HG03378 (cell line): ENCODE results near the gene PDIA4.
"Not testable (repeated sequence)": the region's sequence is repeated elsewhere in the genome, so short reads cannot be mapped to it uniquely, and the experiment has no call there.

Source experiments
- ATAC-seq: cut with Tn5 transposase; IDR thresholded peaks from one replicate; pipeline ENCODE4 v1.9.1; 2021; ENCODE audit warnings: mild to moderate bottlenecking, moderate library complexity; ENCODE audit not compliant: unreplicated experiment

The PDIA4 gene

DNA sequence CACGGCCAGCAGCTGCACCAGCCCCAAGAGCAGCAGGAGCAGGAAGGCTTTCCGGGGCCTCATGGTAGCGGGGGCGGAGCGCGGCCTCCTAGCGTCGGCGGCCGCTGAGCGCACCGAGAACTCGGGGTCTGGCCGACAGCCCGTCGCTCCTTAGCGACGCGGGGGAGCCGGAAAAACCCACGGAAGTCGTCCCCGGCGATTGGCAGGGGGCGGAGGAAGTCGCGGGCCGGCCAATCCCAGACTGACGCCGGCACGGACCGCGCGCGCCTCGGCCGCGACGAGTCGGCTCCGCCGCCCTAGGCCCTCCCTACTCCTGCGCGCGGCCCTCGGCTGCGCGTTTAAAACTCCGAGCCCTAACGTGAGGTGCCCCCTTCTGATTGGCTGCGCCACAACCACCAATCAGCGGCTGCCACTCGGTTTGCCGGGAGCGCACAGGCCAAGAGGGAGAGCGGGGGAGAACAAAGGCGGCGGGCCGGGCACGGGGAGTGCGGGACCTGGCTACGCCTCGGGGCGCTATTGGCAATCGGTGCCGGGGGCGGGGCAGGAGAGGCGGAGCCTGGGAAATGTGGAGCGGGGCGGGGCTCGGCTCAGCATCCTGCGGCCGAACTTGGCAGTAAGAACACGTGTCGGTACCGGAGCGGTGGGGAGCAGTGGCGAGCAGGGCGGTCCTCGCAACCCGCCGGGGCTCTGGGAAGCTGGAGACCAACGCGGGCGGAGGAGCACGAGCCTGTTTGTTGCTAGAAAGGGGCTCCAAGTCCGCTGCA is at the start of gene PDIA4:
Gene PDIA4 (minus strand): TSS at position 160 of the 764 bp plus-strand sequence. CDS start 97 bp downstream, at position 63.
- ATAC-seq, result peak; percentile 96

GRCh38 chr7:149077594-149077993 is 49.3 kb upstream of the PDIA4 start:
- ATAC-seq, result no peak

DNA sequence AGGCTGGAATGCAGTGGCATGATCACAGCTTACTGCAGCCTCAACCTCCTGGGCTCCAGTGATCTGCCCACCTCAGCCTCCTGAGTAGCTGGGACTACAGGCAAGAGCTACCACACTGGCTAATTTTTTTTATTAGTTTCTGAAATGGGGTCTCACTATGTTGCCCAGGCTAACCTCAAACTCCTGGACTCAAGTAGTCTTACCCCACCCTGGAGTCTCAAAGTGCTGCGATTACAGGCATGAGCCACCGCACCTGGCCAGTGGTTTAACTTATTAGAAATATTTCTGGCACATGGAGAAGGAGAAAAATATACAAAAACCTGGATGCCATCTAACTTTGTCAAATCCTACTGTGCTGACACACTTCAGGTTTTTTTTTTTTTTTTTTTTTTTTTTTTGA is 47.0 kb upstream of the PDIA4 start:
- ATAC-seq, result no peak

DNA sequence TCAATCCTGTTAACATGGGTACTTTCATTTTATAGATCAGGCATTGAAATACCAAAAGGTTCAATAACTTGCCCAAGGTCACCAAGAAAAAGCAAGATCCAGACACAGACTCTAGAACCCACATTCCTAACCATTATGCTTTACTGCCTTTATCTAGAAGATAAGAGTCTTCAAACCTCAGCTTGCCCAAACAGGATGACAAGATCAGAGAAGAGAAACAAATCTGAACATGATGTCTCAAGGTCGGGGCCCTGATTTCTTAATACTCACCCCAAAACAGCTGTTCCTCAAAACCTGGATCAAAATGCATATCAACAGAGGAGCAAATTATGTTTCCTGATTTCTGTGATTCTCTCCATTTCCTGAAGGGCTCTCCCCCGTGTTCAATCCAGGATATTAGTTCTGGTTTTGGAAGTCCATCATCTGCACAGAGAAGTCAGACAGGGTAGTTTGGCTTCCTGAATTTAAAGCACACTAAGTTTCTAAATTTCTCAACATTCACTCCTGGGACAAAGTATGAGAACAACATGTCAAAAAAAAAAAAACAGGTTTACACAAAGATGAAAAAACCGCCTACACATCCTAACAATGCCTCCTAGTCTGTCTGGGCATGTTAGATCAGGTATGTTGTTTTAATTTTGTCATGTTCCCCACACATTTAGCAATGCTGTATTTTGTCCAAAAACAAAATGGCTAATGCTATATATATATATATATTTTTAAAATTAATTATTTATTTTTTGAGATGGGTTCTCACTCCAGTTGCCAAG is 46.0 kb upstream of the PDIA4 start:
- ATAC-seq, result no peak

DNA sequence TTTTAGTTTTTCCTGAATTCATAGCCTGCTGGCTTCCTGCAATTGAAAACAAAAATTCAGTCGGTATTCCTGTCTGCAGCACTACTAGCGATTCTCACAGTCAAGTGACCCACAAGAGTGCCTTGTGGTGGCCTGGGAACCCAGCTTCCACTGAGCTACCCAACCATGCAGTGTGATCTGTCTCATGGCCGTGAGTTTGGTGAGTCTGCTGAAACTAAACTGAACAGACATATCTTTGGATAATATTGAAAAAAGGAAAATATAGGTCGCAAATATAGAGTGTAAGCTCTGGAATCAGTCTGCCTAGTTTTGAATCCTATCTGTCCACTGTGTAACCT is 44.1 kb upstream of the PDIA4 start:
- ATAC-seq, result no peak

DNA sequence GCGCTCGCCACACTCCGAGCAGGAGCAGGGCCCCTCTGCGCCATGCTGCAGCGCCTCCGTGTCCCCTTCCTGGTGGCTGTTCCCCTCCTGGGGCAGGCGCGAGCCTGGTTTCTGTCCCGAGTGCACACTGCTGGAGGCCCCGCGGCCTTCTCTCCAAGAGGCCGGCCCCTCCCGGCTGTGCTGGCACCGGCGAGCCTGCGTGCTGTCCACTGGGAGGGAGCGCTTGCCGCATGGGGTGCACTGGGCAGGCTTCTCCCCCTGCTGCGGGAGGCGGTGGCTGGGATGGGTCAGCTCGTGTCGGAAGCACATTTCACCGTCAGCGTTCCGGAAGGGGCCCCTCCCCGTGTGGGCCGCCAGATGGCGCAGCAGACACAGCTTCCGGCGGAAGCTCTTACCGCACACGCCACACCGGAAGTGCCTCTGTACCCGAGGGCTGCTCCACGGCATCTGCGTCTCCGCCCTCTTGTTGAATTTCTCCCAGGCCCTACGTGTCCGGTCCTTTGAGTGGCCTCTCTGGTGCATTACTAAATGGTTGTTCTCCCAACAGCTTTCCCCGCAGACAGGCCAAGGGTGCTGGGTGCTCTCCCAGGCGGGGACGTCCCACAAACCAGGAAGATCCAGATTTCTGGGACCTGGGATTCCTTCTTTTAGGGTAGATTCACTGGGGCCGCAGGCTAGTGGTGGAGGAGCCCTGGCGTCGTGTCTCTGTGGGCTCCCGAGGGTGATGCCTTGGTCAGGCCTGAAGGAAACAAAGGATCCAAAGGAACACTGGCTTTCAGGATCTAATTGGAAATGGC is 43.5 kb upstream of the PDIA4 start:
- ATAC-seq, result no peak

DNA sequence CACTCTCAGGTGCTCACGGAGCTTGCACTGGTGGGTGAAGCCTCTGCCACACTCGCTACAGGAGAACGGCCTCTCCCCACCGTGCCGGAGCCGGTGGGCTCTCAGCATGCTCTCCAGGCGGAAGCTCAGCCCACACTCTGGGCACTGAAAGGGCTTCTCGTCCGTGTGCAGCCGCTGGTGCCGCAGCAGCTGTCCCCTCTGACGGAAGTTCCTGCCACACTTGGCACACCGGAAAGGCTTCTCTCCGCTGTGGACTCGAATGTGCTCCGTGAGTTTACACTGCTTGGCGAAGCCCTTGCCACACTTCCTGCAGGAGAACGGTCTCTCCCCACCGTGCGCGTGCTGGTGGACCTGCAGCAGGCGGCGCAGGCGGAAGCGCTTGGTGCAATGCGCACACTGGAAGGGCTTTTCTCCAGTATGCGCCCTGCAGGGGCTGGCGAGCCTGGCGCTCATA is 42.9 kb upstream of the PDIA4 start:
- no peak for ATAC-seq

DNA sequence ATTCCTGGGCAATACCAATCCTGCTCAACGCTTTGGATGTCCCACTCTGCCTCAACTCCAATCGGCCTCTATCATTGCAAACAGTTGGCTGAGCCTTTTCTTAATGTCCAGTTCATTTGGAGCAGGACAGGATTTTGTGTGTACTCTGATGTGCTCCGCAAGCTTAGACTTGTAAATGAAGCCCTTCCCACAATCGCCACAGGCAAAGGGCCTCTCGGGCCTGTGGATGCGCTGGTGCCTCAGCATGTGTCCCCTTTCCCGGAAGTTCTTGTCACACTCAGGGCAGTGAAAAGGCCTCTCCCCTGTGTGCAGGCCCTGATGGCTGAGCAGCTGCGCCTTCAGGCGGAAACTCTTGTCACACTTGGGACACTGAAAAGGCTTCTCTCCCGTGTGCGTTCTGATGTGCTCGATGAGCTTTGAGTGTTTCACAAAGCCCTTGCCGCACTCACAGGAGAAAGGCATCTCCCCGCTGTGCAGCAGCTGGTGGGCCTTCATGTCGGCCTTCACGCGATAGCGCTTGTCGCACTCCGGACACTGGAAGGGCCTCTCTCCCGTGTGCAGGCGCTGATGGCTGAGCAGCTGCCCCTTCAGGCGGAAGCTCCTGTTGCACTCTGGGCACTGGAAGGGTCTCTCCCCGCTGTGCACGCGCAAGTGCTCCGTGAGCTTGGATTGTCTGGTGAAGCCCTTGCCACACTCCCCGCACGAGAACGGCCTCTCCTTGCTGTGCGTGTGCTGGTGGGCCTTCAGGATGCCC is 42.2 kb upstream of the PDIA4 start:
- ATAC-seq, result no peak

- no peak for ATAC-seq
Observed at GRCh38 chr7:149067869-149068268, 39.6 kb upstream of the PDIA4 start.

DNA sequence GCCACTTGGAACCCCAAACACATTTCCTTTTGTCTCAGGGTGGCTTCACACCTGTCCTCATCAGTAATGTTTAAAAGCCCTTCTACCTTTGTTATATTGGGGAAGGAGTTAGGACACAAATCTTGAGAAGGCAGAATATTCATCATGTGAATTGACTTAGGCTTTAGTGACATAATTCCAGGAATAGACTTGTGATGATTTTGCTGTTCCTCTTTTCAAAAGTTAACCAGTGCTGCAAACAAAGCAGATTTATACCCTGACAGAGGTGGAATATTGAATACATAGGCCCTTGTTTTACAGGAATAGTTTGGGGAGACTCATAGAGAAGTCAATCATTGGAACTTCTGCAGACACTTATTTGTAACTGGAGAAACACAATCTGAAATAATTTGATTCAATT is 35.2 kb upstream of the PDIA4 start:
- ATAC-seq, result no peak

DNA sequence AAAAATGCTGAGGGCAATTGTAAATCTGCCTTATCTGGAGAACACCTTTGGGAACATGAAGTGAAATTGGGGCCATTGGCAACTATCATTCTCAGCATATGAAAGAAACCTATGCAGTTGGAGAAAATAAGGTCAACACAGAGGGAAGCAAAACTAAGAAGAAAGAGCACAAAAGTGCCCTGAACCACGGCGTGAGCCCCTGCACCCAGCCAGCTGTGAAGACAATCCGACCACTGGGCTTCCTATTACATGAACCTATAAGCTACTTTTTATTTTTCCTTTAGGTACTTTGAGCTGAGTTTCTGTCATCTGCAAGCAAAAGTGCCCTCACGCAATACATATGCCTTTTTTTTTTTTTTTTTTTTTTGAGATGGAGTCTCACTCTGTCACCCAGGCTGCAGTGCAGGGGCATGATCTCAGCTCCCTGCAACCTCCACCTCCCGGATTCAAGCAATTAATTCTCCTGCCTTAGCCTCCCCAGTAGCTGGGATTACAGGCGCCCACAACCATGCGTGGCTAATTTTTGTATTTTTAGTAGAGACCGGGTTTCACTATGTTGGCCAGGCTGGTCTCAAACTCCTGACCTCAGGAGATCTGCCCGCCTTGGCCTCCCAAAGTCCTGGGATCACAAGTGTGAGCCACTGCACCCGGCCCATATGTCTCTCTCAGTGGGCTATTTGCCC is 34.1 kb upstream of the PDIA4 start:
- ATAC-seq, result not testable (repeated sequence)

- ATAC-seq, result no peak
Observed at GRCh38 chr7:149060156-149060555, 31.9 kb upstream of the PDIA4 start.

- no peak for ATAC-seq
Observed at GRCh38 chr7:149053885-149054284, 25.6 kb upstream of the PDIA4 start.

DNA sequence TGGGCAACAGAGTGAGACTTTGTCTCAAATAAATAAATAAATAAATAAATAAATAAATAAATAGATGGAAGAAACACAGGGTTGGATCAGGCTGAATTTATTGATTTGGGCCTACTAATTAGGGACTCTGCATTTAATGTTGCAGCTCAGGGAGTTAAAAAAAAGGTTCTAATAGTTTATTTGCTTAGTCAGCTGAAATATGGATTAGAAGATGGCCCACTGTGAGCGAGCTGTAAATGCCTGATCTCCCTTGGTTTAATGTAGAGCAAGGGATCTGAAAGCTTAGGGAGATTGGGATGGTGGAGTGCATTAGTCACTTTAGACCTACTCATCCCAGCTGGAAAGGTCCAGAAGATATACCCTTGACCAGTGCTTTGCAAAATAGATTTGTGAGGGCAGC is 25.1 kb upstream of the PDIA4 start:
- ATAC-seq, result no peak

- no peak for ATAC-seq
Observed at GRCh38 chr7:149050941-149051340, 22.6 kb upstream of the PDIA4 start.

GRCh38 chr7:149048805-149049204 is 20.5 kb upstream of the PDIA4 start:
- ATAC-seq, result no peak

- ATAC-seq, result no peak
Observed at GRCh38 chr7:149046416-149046815, 18.1 kb upstream of the PDIA4 start.

GRCh38 chr7:149043936-149044335 is 15.6 kb upstream of the PDIA4 start:
- no peak for ATAC-seq

GRCh38 chr7:149041350-149041749 is 13.0 kb upstream of the PDIA4 start:
- no peak for ATAC-seq

- ATAC-seq, result not testable (repeated sequence)
Observed at GRCh38 chr7:149038641-149039040, 10.3 kb upstream of the PDIA4 start.
